Large intestine (tissue), 3 donors: ENCODE data around the gene BFAR. TPM values are rescaled to one million over a fixed set of nuclear protein-coding genes. Genes with fewer than 3 reads are reported as not detected.
"Not testable (repeated sequence)": the region's sequence is repeated elsewhere in the genome, so short reads cannot be mapped to it uniquely, and the experiment has no call there.

Source experiments
- DNase-seq, 2 donors: peaks; one replicate each; pipeline versions ENCODE4 v3.0.0 to v3.0.0-alpha.2; 2013
- H3K27ac ChIP-seq: one replicate; pipeline ENCODE4 v1.5.1; 2013; ENCODE audit warnings: low read length
- H3K27me3 ChIP-seq: 2 replicates; pipeline ENCODE4 v1.6.1; 2013; ENCODE audit warnings: low read length; ENCODE audit not compliant: control insufficient read depth, insufficient read depth
- H3K36me3 ChIP-seq: 2 replicates; pipeline ENCODE4 v1.6.1; 2013; ENCODE audit warnings: low read length; ENCODE audit not compliant: control insufficient read depth, insufficient read depth
- H3K4me1 ChIP-seq: one replicate; pipeline ENCODE4 v1.6.1; 2013; ENCODE audit warnings: low read length; ENCODE audit not compliant: control insufficient read depth, insufficient read depth
- H3K4me3 ChIP-seq: one replicate; pipeline ENCODE4 v1.5.1; 2013; ENCODE audit warnings: low read length
- H3K9me3 ChIP-seq: one replicate; pipeline ENCODE4 v1.6.1; 2013; ENCODE audit warnings: mild to moderate bottlenecking, low read depth, low read length, moderate library complexity; ENCODE audit not compliant: control insufficient read depth
- WGBS: methylation state at CpG from one replicate; pipeline ENCODE4 v1.1.5; 2013; ENCODE audit warnings: low lambda C conversion rate; ENCODE audit not compliant: insufficient coverage; 5-methylcytosine and 5-hydroxymethylcytosine counted together
- polyA plus RNA-seq: library from polyadenylated mRNA; unstranded; fragments of 120-200 nt; gene quantifications from one replicate; pipeline ENCODE4 v1.2.1, GENCODE V29; 2013

BFAR gene
- polyA plus RNA-seq, 1 donor, result 59.4 TPM

DNA sequence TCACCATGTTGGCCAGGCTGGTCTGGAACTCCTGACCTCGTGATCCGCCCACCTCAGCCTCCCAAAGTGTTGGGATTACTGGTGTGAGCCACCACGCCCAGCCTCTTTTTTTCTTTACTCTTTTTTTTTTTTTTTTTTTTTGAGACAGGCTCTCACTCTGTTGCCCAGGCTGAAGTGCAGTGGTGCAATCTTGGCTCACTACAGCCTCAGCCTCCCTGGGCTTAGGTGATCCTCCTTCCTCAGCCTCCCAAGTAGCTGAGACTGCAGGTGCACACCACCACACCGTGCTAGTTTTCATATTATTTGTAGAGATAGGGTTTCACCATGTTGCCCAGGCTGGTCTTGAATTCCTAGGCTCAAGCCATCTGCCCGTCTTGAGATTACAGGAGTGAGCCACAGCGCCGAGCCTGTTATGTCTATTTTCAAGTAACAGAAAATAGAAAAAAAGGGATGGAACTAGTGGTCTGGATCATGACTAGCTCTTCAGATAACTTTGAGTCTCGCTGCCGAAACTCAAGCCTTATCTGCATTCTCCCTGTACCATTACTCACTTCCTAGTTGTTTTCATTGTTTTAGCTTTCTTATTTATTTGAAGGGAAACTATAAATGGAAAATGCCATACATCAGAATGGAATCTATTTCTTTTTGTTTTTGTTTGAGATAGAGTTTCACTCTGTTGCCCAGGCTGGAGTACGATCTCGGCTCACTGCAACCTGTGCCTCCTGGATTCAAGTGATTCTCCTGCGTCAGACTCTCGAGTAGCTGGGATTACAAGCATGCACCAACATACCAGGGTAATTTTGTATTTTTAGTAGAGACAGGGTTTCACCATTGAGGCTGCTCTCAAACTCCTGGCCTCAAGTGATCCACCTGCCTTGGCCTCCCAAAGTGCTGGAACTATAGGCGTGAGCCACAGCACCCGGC lies 53.4 kb downstream of the BFAR start:
- H3K9me3 ChIP-seq, H3K4me3 ChIP-seq, H3K27me3 ChIP-seq, H3K27ac ChIP-seq, H3K4me1 ChIP-seq, H3K36me3 ChIP-seq, DNase-seq: not testable (repeated sequence)
- 90% methylated on average over 2 of the region's 15 CpGs for WGBS

DNA sequence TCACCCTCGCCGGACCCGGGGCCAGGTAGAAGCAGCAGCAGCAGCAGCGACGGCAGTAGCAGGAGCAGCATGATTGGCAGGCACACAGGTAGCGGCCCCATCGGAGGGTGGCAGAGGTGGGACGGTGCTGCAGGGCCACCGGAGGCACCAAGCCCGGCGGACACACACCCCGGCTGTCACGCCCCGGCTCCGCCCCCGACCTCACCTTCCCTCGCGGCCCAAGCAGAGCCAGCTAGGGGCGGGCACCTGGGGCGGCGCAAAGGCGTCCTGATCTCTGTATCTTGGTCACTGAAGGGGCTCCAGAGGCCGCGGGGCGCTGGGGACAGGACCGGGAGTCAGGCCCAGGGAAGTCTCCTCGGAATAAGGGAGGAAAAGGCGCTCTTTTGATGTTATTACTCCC lies 61.4 kb downstream of the BFAR start, which contains the start of gene PLA2G10:
TSS of gene PLA2G10 (minus strand) at position 180 of the 400 bp plus-strand sequence. CDS start at position 101, 79 bp downstream.
- H3K9me3 ChIP-seq, H3K4me3 ChIP-seq, H3K4me1 ChIP-seq, H3K36me3 ChIP-seq, DNase-seq, H3K27me3 ChIP-seq, H3K27ac ChIP-seq: not testable (repeated sequence)
- no CpG with 5 or more reads among the region's 28 CpGs for WGBS

DNA sequence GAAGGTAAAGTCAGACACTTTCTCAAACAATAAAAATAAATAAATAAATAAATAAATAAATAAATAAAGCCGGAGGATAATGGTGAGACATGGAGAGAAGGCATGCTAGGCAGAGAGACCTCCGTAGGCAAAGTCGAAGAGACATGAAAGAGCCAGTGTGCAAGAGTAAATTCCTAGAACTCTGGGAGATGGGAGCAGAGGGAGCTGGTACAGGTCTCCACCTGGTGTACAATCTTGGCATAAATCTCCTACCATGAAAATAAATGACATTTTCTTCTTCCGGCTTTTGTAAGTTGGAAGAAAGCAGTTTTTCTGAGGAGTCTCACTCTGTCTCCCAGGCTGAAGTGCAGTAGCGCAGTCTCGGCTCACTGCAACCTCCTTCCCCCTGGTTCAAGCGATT lies 69.1 kb downstream of the BFAR start:
- not testable (repeated sequence) for H3K36me3 ChIP-seq, H3K27ac ChIP-seq, H3K9me3 ChIP-seq, H3K27me3 ChIP-seq, H3K4me1 ChIP-seq, H3K4me3 ChIP-seq, DNase-seq
- no CpG with 5 or more reads among the region's 7 CpGs for WGBS

DNA sequence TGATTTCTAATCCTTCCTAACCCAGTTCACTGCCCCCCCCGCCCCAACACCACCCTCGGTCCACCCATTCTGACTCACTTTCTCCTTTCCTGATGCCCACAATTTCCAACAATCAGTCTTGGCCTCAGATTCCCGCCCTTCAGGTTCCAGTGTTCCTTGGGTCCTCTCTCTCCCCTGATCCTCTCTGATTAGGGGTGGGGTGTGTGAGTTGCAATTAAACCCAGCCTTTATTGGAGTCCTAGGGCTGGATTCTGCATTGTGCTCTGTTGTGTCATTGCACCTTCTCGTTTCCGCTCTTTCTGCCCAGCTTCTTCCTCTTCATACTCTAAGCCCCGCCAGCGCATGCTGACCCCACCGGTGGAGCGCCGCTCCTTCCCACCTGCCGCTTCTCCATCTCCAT lies 69.9 kb downstream of the BFAR start:
- not testable (repeated sequence) for DNase-seq, H3K36me3 ChIP-seq, H3K9me3 ChIP-seq, H3K27ac ChIP-seq, H3K4me1 ChIP-seq, H3K4me3 ChIP-seq, H3K27me3 ChIP-seq
- no CpG with 5 or more reads among the region's 11 CpGs for WGBS

DNA sequence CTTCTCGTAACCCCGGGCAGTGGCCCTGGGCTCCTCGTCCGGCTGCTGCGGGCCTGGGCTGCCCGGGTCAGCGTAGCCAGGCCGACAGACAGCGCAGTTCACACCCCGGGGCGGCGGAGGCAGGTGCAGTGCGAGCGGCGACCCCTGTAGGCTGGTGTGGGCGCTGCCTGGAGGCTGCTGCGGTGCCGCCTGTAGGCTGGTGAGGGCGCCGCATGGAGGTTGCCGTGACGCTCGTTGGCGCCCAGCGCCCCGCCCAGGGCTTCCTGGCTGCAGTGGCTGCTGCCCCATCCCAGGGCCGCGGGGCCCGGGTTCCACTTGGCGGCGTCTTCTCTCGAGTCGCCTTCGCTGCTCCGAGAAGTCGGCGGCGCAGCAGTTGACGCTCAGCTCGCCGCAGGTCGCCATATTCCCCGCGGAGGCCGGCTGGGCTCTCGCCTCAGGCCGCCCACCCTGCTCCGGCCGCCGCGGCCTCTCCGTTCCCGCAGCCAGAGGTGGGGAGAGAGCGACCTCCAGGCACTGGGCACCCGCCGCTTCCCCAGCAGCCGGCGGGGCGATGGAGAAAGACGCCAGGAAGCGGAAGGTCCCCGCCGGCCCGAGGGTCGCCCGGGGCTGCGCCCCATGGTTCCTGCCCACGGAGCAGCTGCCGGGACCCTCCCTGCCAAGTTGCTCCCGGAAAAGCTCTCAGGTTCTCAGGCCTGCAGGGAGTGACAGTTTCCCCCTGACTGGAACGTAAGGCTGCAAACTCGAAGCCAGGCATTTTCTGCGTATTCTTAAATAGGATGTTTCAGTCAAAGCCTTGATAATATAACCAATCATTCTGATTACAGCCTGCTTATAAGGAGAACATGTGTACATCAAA lies 70.6 kb downstream of the BFAR start, which contains the start of gene NPIPA3:
TSS of gene NPIPA3 (plus strand) at position 256 of the 856 bp plus-strand sequence. CDS start 5,533 bp downstream, outside the sequence.
- DNase-seq, H3K9me3 ChIP-seq, H3K27me3 ChIP-seq, H3K4me1 ChIP-seq, H3K27ac ChIP-seq, H3K36me3 ChIP-seq, H3K4me3 ChIP-seq: not testable (repeated sequence)
- WGBS, result no CpG with 5 or more reads among the region's 73 CpGs

Other genes starting within 250 kb of the BFAR start
- 23.6 TPM for gene PARN, start 2.7 kb upstream of the BFAR start, polyA plus RNA-seq
- 1.2 TPM for gene PLA2G10, start 61.4 kb downstream of the BFAR start, polyA plus RNA-seq
- 1.1 TPM for gene NPIPA3, start 70.5 kb downstream of the BFAR start, polyA plus RNA-seq
- 0.63 TPM for gene NPIPA2, start 109.6 kb downstream of the BFAR start, polyA plus RNA-seq
- 70.7 TPM for gene NOMO1, start 200.8 kb downstream of the BFAR start, polyA plus RNA-seq